HepG2 (cell line): ENCODE measurements around the gene NTN3. TPM values are rescaled to one million over a fixed set of nuclear protein-coding genes. Genes with fewer than 3 reads are reported as not detected.

Experiments used
- ASH2L ChIP-seq: fragments of 300-600, 200-600 bp; sonication (generic); IDR thresholded peaks from 2 replicates; pipeline ENCODE4 v1.7.0; 2017; ENCODE audit warnings: low read depth, mild to moderate bottlenecking, moderate library complexity, mixed read lengths, low read length; ENCODE audit not compliant: insufficient read length
- GPN1 ChIP-seq: sonication (generic); formaldehyde crosslinking; IDR thresholded peaks from 2 replicates; pipeline ENCODE4 v1.5.1; 2020; ENCODE audit warnings: missing genetic modification reagents, borderline replicate concordance
- GTF2F1 ChIP-seq: fragments of 150-350 bp; IDR thresholded peaks from 2 replicates; pipeline ENCODE4 v1.6.1; 2014; ENCODE audit warnings: low read length
- HNRNPK ChIP-seq: fragments of 200-400 bp; formaldehyde crosslinking; IDR thresholded peaks from 2 replicates; pipeline ENCODE4 v1.6.1; 2018; ENCODE audit warnings: low read length, low read depth, moderate library complexity, mild to moderate bottlenecking; ENCODE audit not compliant: poor library complexity, severe bottlenecking
- KAT8 ChIP-seq: IDR thresholded peaks from 2 replicates; pipeline ENCODE4 v1.6.1; 2016; ENCODE audit warnings: missing genetic modification reagents, missing compliant biosample characterization
- PHF20 ChIP-seq: sonication (generic); formaldehyde crosslinking; IDR thresholded peaks from 2 replicates; pipeline ENCODE4 v1.5.0; 2020; ENCODE audit warnings: mild to moderate bottlenecking, missing genetic modification reagents
- SETDB1 ChIP-seq: sonication (generic); formaldehyde crosslinking; IDR thresholded peaks from 2 replicates; pipeline ENCODE4 v1.5.1; 2020; ENCODE audit warnings: missing genetic modification reagents, mild to moderate bottlenecking, borderline replicate concordance
- ZNF230 ChIP-seq: sonication (generic); formaldehyde crosslinking; IDR thresholded peaks from 2 replicates; pipeline ENCODE4 v1.4.0; 2020; ENCODE audit warnings: mild to moderate bottlenecking, missing genetic modification reagents
- ZNF543 ChIP-seq: sonication (generic); formaldehyde crosslinking; IDR thresholded peaks from 2 replicates; pipeline ENCODE4 v1.4.0; 2020; ENCODE audit warnings: mild to moderate bottlenecking, missing genetic modification reagents
- ZNF558 ChIP-seq: sonication (generic); formaldehyde crosslinking; IDR thresholded peaks from 2 replicates; pipeline ENCODE4 v1.9.0; 2022; ENCODE audit warnings: mild to moderate bottlenecking, missing genetic modification reagents, borderline replicate concordance
- ZNF605 ChIP-seq: sonication (generic); formaldehyde crosslinking; IDR thresholded peaks from 2 replicates; pipeline ENCODE4 v1.8.0; 2022; ENCODE audit warnings: mild to moderate bottlenecking, missing genetic modification reagents
- polyA plus RNA-seq, 8 experiments: library from polyadenylated mRNA; depleted of rRNA in 3 of 8; stranded (reverse) in 7 of 8; unstranded in 1 of 8; fragments of >200 nt; fragmentation: Illumina TruSeq in 4 of 8; extraction: Trizol in 4 of 8; gene quantifications; 2 replicates each; pipeline versions ENCODE4 v1.2.1 to v1.2.3, GENCODE V29; 2011 to 2016; ENCODE audit warnings: low read depth in 4 of 8, missing spikeins in 1 of 8, mixed read lengths in 1 of 8; ENCODE audit not compliant: insufficient read depth in 1 of 8
- total RNA-seq, 5 experiments: library from RNA; depleted of rRNA; stranded (reverse); fragments of >200 nt; fragmentation: Illumina TruSeq; extraction: Trizol; gene quantifications; 2 replicates each; pipeline ENCODE4 v1.2.3, GENCODE V29; 2016; ENCODE audit warnings: low read depth in 1 of 5
- TF ChIP-seq, protein P1 (sequence below): sonication (generic); formaldehyde crosslinking; IDR thresholded peaks from 2 replicates; pipeline ENCODE4 v1.4.0; 2020; ENCODE audit warnings: mild to moderate bottlenecking, missing genetic modification reagents
- TF ChIP-seq, protein P2 (sequence below): IDR thresholded peaks from 2 replicates; pipeline ENCODE4 v1.6.1; 2012; ENCODE audit warnings: low read depth, low read length, improper control_type of control experiment
- TF ChIP-seq, protein P3 (sequence below): sonication (generic); formaldehyde crosslinking; IDR thresholded peaks from 2 replicates; pipeline ENCODE4 v1.5.0; 2020; ENCODE audit warnings: mild to moderate bottlenecking, missing genetic modification reagents, borderline replicate concordance

Gene NTN3
- total and polyA plus RNA-seq, 2 of the 13 experiments (the other 11 are each of a cell fraction or from before 2014, with no cell fraction given), result 0.09 to 0.20 TPM

DNA sequence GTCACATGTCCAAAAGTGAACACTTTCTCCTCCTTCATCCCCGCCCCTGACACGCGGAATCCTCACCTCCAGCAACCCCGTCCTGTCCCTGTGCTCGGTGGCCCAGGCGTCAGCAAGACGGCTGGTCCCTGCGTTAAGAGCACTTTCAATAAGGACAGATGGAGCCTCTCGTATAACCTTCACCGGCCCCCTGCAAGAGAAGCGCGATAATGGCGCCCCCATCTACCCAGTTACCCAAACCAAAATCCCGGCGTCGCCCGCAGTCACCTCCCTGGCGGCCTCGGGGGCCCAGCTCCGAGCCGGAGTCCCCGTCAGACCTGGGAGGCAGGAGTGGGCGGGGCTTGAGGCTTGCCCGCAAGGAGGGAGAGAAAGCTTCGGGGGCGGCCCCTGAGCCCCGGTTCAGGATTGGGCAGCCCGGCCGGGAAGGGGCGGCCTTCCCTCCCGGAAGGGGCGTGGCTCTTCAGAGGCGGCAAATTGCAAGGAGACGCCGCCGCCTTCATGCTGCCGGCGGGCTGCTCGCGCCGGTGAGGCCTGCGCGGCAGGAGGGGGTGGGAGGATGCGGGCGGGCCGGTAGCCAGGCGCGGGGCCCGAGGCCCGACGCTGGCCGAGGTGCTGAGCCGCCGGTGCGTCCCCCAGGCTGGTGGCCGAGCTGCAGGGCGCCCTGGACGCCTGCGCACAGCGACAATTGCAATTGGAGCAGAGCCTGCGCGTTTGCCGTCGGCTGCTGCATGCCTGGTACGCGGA is 11.3 kb upstream of the NTN3 start, which contains the start of gene TEDC2 (continued):
- TF ChIP-seq, protein P1, sequence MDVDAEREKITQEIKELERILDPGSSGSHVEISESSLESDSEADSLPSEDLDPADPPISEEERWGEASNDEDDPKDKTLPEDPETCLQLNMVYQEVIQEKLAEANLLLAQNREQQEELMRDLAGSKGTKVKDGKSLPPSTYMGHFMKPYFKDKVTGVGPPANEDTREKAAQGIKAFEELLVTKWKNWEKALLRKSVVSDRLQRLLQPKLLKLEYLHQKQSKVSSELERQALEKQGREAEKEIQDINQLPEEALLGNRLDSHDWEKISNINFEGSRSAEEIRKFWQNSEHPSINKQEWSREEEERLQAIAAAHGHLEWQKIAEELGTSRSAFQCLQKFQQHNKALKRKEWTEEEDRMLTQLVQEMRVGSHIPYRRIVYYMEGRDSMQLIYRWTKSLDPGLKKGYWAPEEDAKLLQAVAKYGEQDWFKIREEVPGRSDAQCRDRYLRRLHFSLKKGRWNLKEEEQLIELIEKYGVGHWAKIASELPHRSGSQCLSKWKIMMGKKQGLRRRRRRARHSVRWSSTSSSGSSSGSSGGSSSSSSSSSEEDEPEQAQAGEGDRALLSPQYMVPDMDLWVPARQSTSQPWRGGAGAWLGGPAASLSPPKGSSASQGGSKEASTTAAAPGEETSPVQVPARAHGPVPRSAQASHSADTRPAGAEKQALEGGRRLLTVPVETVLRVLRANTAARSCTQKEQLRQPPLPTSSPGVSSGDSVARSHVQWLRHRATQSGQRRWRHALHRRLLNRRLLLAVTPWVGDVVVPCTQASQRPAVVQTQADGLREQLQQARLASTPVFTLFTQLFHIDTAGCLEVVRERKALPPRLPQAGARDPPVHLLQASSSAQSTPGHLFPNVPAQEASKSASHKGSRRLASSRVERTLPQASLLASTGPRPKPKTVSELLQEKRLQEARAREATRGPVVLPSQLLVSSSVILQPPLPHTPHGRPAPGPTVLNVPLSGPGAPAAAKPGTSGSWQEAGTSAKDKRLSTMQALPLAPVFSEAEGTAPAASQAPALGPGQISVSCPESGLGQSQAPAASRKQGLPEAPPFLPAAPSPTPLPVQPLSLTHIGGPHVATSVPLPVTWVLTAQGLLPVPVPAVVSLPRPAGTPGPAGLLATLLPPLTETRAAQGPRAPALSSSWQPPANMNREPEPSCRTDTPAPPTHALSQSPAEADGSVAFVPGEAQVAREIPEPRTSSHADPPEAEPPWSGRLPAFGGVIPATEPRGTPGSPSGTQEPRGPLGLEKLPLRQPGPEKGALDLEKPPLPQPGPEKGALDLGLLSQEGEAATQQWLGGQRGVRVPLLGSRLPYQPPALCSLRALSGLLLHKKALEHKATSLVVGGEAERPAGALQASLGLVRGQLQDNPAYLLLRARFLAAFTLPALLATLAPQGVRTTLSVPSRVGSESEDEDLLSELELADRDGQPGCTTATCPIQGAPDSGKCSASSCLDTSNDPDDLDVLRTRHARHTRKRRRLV (CRISPR knock-in tag), result no peak
- TF ChIP-seq, protein P2, sequence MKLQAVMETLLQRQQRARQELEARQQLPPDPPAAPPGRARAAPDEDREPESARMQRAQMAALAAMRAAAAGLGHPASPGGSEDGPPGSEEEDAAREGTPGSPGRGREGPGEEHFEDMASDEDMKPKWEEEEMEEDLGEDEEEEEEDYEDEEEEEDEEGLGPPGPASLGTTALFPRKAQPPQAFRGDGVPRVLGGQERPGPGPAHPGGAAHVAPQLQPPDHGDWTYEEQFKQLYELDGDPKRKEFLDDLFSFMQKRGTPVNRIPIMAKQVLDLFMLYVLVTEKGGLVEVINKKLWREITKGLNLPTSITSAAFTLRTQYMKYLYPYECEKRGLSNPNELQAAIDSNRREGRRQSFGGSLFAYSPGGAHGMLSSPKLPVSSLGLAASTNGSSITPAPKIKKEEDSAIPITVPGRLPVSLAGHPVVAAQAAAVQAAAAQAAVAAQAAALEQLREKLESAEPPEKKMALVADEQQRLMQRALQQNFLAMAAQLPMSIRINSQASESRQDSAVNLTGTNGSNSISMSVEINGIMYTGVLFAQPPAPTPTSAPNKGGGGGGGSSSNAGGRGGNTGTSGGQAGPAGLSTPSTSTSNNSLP, result no peak
- TF ChIP-seq SETDB1 (CRISPR knock-in tag) (no peak), ZNF558 (CRISPR knock-in tag) (peak; percentile 74), ZNF543 (CRISPR knock-in tag) (peak; percentile 89), PHF20 (CRISPR knock-in tag) (peak; percentile 68), HNRNPK (peak; percentile 37), KAT8 (CRISPR knock-in tag) (peak; percentile 50; the same call in 1 of the 2 replicates), ZNF230 (CRISPR knock-in tag) (no peak), ASH2L (peak; percentile 53), ZNF605 (0 out of 2 replicates have a peak, but pooled peaks have one; percentile 16), GTF2F1 (no peak), GPN1 (no peak)
- TF ChIP-seq, protein P3, sequence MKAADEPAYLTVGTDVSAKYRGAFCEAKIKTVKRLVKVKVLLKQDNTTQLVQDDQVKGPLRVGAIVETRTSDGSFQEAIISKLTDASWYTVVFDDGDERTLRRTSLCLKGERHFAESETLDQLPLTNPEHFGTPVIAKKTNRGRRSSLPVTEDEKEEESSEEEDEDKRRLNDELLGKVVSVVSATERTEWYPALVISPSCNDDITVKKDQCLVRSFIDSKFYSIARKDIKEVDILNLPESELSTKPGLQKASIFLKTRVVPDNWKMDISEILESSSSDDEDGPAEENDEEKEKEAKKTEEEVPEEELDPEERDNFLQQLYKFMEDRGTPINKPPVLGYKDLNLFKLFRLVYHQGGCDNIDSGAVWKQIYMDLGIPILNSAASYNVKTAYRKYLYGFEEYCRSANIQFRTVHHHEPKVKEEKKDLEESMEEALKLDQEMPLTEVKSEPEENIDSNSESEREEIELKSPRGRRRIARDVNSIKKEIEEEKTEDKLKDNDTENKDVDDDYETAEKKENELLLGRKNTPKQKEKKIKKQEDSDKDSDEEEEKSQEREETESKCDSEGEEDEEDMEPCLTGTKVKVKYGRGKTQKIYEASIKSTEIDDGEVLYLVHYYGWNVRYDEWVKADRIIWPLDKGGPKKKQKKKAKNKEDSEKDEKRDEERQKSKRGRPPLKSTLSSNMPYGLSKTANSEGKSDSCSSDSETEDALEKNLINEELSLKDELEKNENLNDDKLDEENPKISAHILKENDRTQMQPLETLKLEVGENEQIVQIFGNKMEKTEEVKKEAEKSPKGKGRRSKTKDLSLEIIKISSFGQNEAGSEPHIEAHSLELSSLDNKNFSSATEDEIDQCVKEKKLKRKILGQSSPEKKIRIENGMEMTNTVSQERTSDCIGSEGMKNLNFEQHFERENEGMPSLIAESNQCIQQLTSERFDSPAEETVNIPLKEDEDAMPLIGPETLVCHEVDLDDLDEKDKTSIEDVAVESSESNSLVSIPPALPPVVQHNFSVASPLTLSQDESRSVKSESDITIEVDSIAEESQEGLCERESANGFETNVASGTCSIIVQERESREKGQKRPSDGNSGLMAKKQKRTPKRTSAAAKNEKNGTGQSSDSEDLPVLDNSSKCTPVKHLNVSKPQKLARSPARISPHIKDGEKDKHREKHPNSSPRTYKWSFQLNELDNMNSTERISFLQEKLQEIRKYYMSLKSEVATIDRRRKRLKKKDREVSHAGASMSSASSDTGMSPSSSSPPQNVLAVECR, result peak; percentile 94; the same call in 1 of the 2 replicates
